GM18508 (cell line): ENCODE results near the gene PAAF1.

ENCODE experiments used
- ATAC-seq: cut with Tn5 transposase; IDR thresholded peaks from one replicate; pipeline ENCODE4 v1.9.1; 2021; ENCODE audit warnings: moderate number of reproducible peaks; ENCODE audit not compliant: insufficient read depth, unreplicated experiment

Gene PAAF1

GRCh38 chr11:73942010-73942409, 65.2 kb downstream of the PAAF1 start:
- no peak for ATAC-seq

GRCh38 chr11:73944085-73944484, 67.3 kb downstream of the PAAF1 start:
- no peak for ATAC-seq

GRCh38 chr11:73944901-73945300, 68.1 kb downstream of the PAAF1 start:
- ATAC-seq = no peak

- ATAC-seq = no peak
Measured at GRCh38 chr11:73945396-73945795, 68.6 kb downstream of the PAAF1 start.

- ATAC-seq = no peak
Measured at GRCh38 chr11:73946798-73947458, 70.1 kb downstream of the PAAF1 start.

GRCh38 chr11:73949246-73949645, 72.4 kb downstream of the PAAF1 start:
- no peak for ATAC-seq

- no peak for ATAC-seq
Measured at GRCh38 chr11:73949912-73950311, 73.1 kb downstream of the PAAF1 start.

GRCh38 chr11:73950869-73951710, 74.3 kb downstream of the PAAF1 start, which contains the start of gene DNAJB13:
DNAJB13 (plus strand) TSS chr11:73951026; CDS start chr11:73951070, 44 bp downstream.
- peak; percentile 77 for ATAC-seq

GRCh38 chr11:73951797-73952196, 75.0 kb downstream of the PAAF1 start:
- no peak for ATAC-seq

- no peak for ATAC-seq
Measured at GRCh38 chr11:73956876-73957653, 80.3 kb downstream of the PAAF1 start.

GRCh38 chr11:73957654-73958361, 81.0 kb downstream of the PAAF1 start:
- ATAC-seq = no peak

- ATAC-seq = no peak
Measured at GRCh38 chr11:73958521-73959141, 81.8 kb downstream of the PAAF1 start.

- no peak for ATAC-seq
Measured at GRCh38 chr11:73961321-73961720, 84.5 kb downstream of the PAAF1 start.

- no peak for ATAC-seq
Measured at GRCh38 chr11:73962101-73962705, 85.4 kb downstream of the PAAF1 start.

GRCh38 chr11:73963861-73964260, 87.1 kb downstream of the PAAF1 start:
- ATAC-seq = no peak

- no peak for ATAC-seq
Measured at GRCh38 chr11:73965076-73965763, 88.4 kb downstream of the PAAF1 start.

- no peak for ATAC-seq
Measured at GRCh38 chr11:73965764-73966121, 88.9 kb downstream of the PAAF1 start.

- ATAC-seq = no peak
Measured at GRCh38 chr11:73968356-73968966, 91.7 kb downstream of the PAAF1 start.
